Activated T-helper 2 cell treated with anti-CD3 and anti-CD28 coated beads, Interferon-gamma antibody, Interleukin-2, Interleukin-4, amounts not matched to agents 10 μg/mL and 5 μg/mL and 100 μg/mL, durations not matched to agents 14 hours and 24 hours and 36 hours (primary cell): ENCODE measurements around the gene SLC44A1. TPM values are rescaled to one million over a fixed set of nuclear protein-coding genes. Genes with fewer than 3 reads are reported as not detected.

Experiments used
- DNase-seq: peaks from one replicate; pipeline ENCODE4 v3.0.0; 2021; ENCODE audit warnings: low spot score
- H3K27ac Mint-ChIP-seq: one replicate; pipeline ENCODE4 v1.8.0; 2021; ENCODE audit warnings: mixed read lengths
- H3K27me3 Mint-ChIP-seq: one replicate; pipeline ENCODE4 v1.8.0; 2021; ENCODE audit warnings: low read depth, mixed read lengths
- H3K36me3 Mint-ChIP-seq: one replicate; pipeline ENCODE4 v1.8.0; 2021; ENCODE audit warnings: low read depth, mixed read lengths
- H3K4me1 Mint-ChIP-seq: one replicate; pipeline ENCODE4 v1.8.0; 2021; ENCODE audit warnings: low read depth, mixed read lengths
- H3K4me3 Mint-ChIP-seq: one replicate; pipeline ENCODE4 v1.8.0; 2021; ENCODE audit warnings: low read depth, mild to moderate bottlenecking, moderate library complexity, mixed read lengths
- H3K9me3 Mint-ChIP-seq: one replicate; pipeline ENCODE4 v1.8.0; 2021; ENCODE audit warnings: mixed read lengths
- intact Hi-C: fragments of 100-400 bp; cut with micrococcal nuclease; formaldehyde crosslinking; loops from one replicate; pipeline ENCODE4 v1.15.1; 2023
- total RNA-seq: library from RNA; stranded (reverse); gene quantifications from 2 replicates; pipeline ENCODE4 v1.2.3, GENCODE V29; 2022

The SLC44A1 gene
- total RNA-seq, 1 donor from 2014 or later, result 2.0 TPM

- Mint-ChIP-seq H3K9me3 (no peaks in the 10 kb centered on the region), H3K27me3 (peaks cover 13% of the 10 kb centered on the region), H3K4me1 (no peaks in the 10 kb centered on the region), H3K27ac (no peak overlapping the region), H3K36me3 (no peaks in the 10 kb centered on the region), H3K4me3 (no peak overlapping the region)
- intact Hi-C loops, result no loop called here
- no peak for DNase-seq
Measured at GRCh38 chr9:105318729-105319191, 74.3 kb downstream of the SLC44A1 start.

GRCh38 chr9:105319202-105319813, 74.9 kb downstream of the SLC44A1 start:
- Mint-ChIP-seq H3K27me3 (peaks cover 13% of the 10 kb centered on the region), H3K4me1 (no peaks in the 10 kb centered on the region), H3K27ac (no peak overlapping the region), H3K9me3 (no peaks in the 10 kb centered on the region), H3K36me3 (no peaks in the 10 kb centered on the region), H3K4me3 (no peak overlapping the region)
- intact Hi-C loops, result no loop called here
- DNase-seq, result no peak

GRCh38 chr9:105320568-105320967, 76.1 kb downstream of the SLC44A1 start:
- H3K27ac Mint-ChIP-seq, result no peak overlapping the region
- peaks cover 10% of the 10 kb centered on the region for H3K27me3 Mint-ChIP-seq
- H3K9me3 Mint-ChIP-seq, result no peaks in the 10 kb centered on the region
- no peaks in the 10 kb centered on the region for H3K4me1 Mint-ChIP-seq
- no peak overlapping the region for H3K4me3 Mint-ChIP-seq
- no peak for DNase-seq
- no peaks in the 10 kb centered on the region for H3K36me3 Mint-ChIP-seq
- intact Hi-C loops, result no loop called here

- H3K4me1 Mint-ChIP-seq, result peaks cover 5% of the 10 kb centered on the region
- no peak for DNase-seq
- H3K27me3 Mint-ChIP-seq, result peaks cover 6% of the 10 kb centered on the region
- H3K9me3 Mint-ChIP-seq, result no peaks in the 10 kb centered on the region
- no peaks in the 10 kb centered on the region for H3K36me3 Mint-ChIP-seq
- no peak overlapping the region for H3K27ac Mint-ChIP-seq
- intact Hi-C loops, result no loop called here
- no peak overlapping the region for H3K4me3 Mint-ChIP-seq
Measured at GRCh38 chr9:105328296-105328695, 83.8 kb downstream of the SLC44A1 start.

GRCh38 chr9:105328872-105329718, 84.6 kb downstream of the SLC44A1 start:
- Mint-ChIP-seq H3K36me3 (no peaks in the 10 kb centered on the region), H3K4me3 (no peak overlapping the region), H3K27ac (no peak overlapping the region), H3K9me3 (no peaks in the 10 kb centered on the region), H3K4me1 (peaks cover 5% of the 10 kb centered on the region), H3K27me3 (peaks cover 6% of the 10 kb centered on the region)
- intact Hi-C loops, result no loop called here
- DNase-seq, result no peak

GRCh38 chr9:105329719-105330062, 85.2 kb downstream of the SLC44A1 start:
- Mint-ChIP-seq H3K4me1 (peaks cover 5% of the 10 kb centered on the region), H3K27me3 (peaks cover 6% of the 10 kb centered on the region), H3K36me3 (no peaks in the 10 kb centered on the region), H3K4me3 (no peak overlapping the region), H3K9me3 (no peaks in the 10 kb centered on the region), H3K27ac (no peak overlapping the region)
- DNase-seq, result no peak
- intact Hi-C loops, result loop anchor here (5.0 kb wide), 1 partner anchor 32 kb away; no protein-coding TSS in a partner anchor

GRCh38 chr9:105330201-105330600, 85.8 kb downstream of the SLC44A1 start:
- Mint-ChIP-seq H3K4me1 (peaks cover 5% of the 10 kb centered on the region), H3K36me3 (no peaks in the 10 kb centered on the region), H3K9me3 (no peaks in the 10 kb centered on the region), H3K4me3 (no peak overlapping the region), H3K27ac (no peak overlapping the region), H3K27me3 (peaks cover 6% of the 10 kb centered on the region)
- intact Hi-C loops, result loop anchor here (5.0 kb wide), 1 partner anchor 33 kb away; no protein-coding TSS in a partner anchor
- DNase-seq, result no peak

GRCh38 chr9:105330755-105331154, 86.3 kb downstream of the SLC44A1 start:
- Mint-ChIP-seq H3K9me3 (no peaks in the 10 kb centered on the region), H3K27ac (no peak overlapping the region), H3K27me3 (peaks cover 6% of the 10 kb centered on the region), H3K36me3 (no peaks in the 10 kb centered on the region), H3K4me3 (no peak overlapping the region), H3K4me1 (peaks cover 5% of the 10 kb centered on the region)
- no peak for DNase-seq
- intact Hi-C loops, result loop anchor here (5.0 kb wide), 1 partner anchor 33 kb away; no protein-coding TSS in a partner anchor

GRCh38 chr9:105331160-105331559, 86.7 kb downstream of the SLC44A1 start:
- Mint-ChIP-seq H3K27me3 (peaks cover 6% of the 10 kb centered on the region), H3K4me1 (peaks cover 5% of the 10 kb centered on the region), H3K36me3 (no peaks in the 10 kb centered on the region), H3K27ac (no peak overlapping the region), H3K4me3 (no peak overlapping the region), H3K9me3 (no peaks in the 10 kb centered on the region)
- intact Hi-C loops, result loop anchor here (5.0 kb wide), 1 partner anchor 34 kb away; no protein-coding TSS in a partner anchor
- no peak for DNase-seq

- DNase-seq, result no peak
- intact Hi-C loops, result loop anchor here (5.0 kb wide), 1 partner anchor 34 kb away; no protein-coding TSS in a partner anchor
- Mint-ChIP-seq H3K4me1 (peaks cover 5% of the 10 kb centered on the region), H3K36me3 (no peaks in the 10 kb centered on the region), H3K4me3 (no peak overlapping the region), H3K27ac (no peak overlapping the region), H3K9me3 (no peaks in the 10 kb centered on the region), H3K27me3 (peaks cover 6% of the 10 kb centered on the region)
Measured at GRCh38 chr9:105331755-105332154, 87.3 kb downstream of the SLC44A1 start.

GRCh38 chr9:105332471-105332870, 88.0 kb downstream of the SLC44A1 start:
- H3K4me3 Mint-ChIP-seq, result no peak overlapping the region
- peaks cover 8% of the 10 kb centered on the region for H3K27me3 Mint-ChIP-seq
- intact Hi-C loops, result loop anchor here (5.0 kb wide), 1 partner anchor 35 kb away; no protein-coding TSS in a partner anchor
- DNase-seq, result no peak
- H3K4me1 Mint-ChIP-seq, result peaks cover 5% of the 10 kb centered on the region
- no peak overlapping the region for H3K27ac Mint-ChIP-seq
- H3K36me3 Mint-ChIP-seq, result no peaks in the 10 kb centered on the region
- no peaks in the 10 kb centered on the region for H3K9me3 Mint-ChIP-seq

- Mint-ChIP-seq H3K27ac (no peak overlapping the region), H3K27me3 (peaks cover 9% of the 10 kb centered on the region), H3K36me3 (no peaks in the 10 kb centered on the region), H3K4me1 (peaks cover 5% of the 10 kb centered on the region), H3K4me3 (no peak overlapping the region), H3K9me3 (no peaks in the 10 kb centered on the region)
- intact Hi-C loops, result loop anchor here (5.0 kb wide), 1 partner anchor 36 kb away; no protein-coding TSS in a partner anchor
- DNase-seq, result no peak
Measured at GRCh38 chr9:105333076-105333475, 88.6 kb downstream of the SLC44A1 start.

- no peak for DNase-seq
- H3K4me1 Mint-ChIP-seq, result peaks cover 5% of the 10 kb centered on the region
- H3K36me3 Mint-ChIP-seq, result no peaks in the 10 kb centered on the region
- H3K27ac Mint-ChIP-seq, result no peak overlapping the region
- intact Hi-C loops, result loop anchor here (5.0 kb wide), 1 partner anchor 37 kb away; no protein-coding TSS in a partner anchor
- peaks cover 9% of the 10 kb centered on the region for H3K27me3 Mint-ChIP-seq
- H3K9me3 Mint-ChIP-seq, result no peaks in the 10 kb centered on the region
- H3K4me3 Mint-ChIP-seq, result no peak overlapping the region
Measured at GRCh38 chr9:105333811-105334210, 89.4 kb downstream of the SLC44A1 start.
